Measurements from ENCODE around the gene ADD1. TPM values are rescaled to one million over a fixed set of nuclear protein-coding genes. Genes with fewer than 3 reads are reported as not detected.

ADD1 gene
- total and polyA plus RNA-seq, 2 of the 13 experiments (the other 11 are each of a cell fraction or from before 2014, with no cell fraction given), result 73.9 to 122 TPM

GRCh38 chr4:2963175-2963965 is 119.7 kb downstream of the ADD1 start, which contains the start of the genes GRK4 and NOP14 (continued):
- no peak; the same call in 1 of the 2 replicates for TF ChIP-seq ZNF513 (CRISPR knock-in tag; conservative IDR thresholded peaks at IDR 0.05)
- TF ChIP-seq NR0B2 (CRISPR knock-in tag; IDR thresholded peaks at IDR 0.05), result peak; percentile 98
- no peak for TF ChIP-seq NR2F1 (CRISPR knock-in tag; IDR thresholded peaks at IDR 0.05)
- peak; percentile 79; the same call in 1 of the 2 replicates for TF ChIP-seq SNAPC2 (CRISPR knock-in tag; IDR thresholded peaks at IDR 0.05)
- TF ChIP-seq ZNF879 (CRISPR knock-in tag; IDR thresholded peaks at IDR 0.05), result no peak; the same call in 1 of the 2 replicates
- TF ChIP-seq ZNF550 (CRISPR knock-in tag; IDR thresholded peaks at IDR 0.05; ENCODE audit: borderline replicate concordance), result no peak
- no peak for TF ChIP-seq E2F2 (CRISPR knock-in tag; IDR thresholded peaks at IDR 0.05; ENCODE audit: borderline replicate concordance)
- no peak for TF ChIP-seq ETV6 (CRISPR knock-in tag; conservative IDR thresholded peaks at IDR 0.05)
- TF ChIP-seq ZFP36L2 (CRISPR knock-in tag; IDR thresholded peaks at IDR 0.05), result no peak
- peak; percentile 96 for TF ChIP-seq SALL1 (CRISPR knock-in tag; IDR thresholded peaks at IDR 0.05)
- TF ChIP-seq SRY (CRISPR knock-in tag; IDR thresholded peaks at IDR 0.05), result peak; percentile 35; the same call in 1 of the 2 replicates
- peak; percentile 73; the same call in 1 of the 2 replicates for TF ChIP-seq ZNF546 (CRISPR knock-in tag; conservative IDR thresholded peaks at IDR 0.05)
- TF ChIP-seq LCORL (IDR thresholded peaks at IDR 0.05), result no peak
- TF ChIP-seq LCORL (CRISPR knock-in tag; IDR thresholded peaks at IDR 0.05), result peak; percentile 85
- TF ChIP-seq KLF16 (CRISPR knock-in tag; IDR thresholded peaks at IDR 0.05), result peak; percentile 60 to 97; a peak in 3 of 4 replicates
- TF ChIP-seq ZNF337 (CRISPR knock-in tag; IDR thresholded peaks at IDR 0.05; ENCODE audit: borderline replicate concordance, low read depth), result peak; percentile 57; the same call in 1 of the 2 replicates
- peak; percentile 73; the same call in 1 of the 2 replicates for TF ChIP-seq CERS6 (CRISPR knock-in tag; IDR thresholded peaks at IDR 0.05)
- peak; percentile 87 for TF ChIP-seq ZNF414 (CRISPR knock-in tag; IDR thresholded peaks at IDR 0.05)
- TF ChIP-seq PCBP2 (optimal IDR thresholded peaks at IDR 0.05; ENCODE audit: low read depth, low read length, poor library complexity, severe bottlenecking), result no peak
- peak; percentile 90 for TF ChIP-seq ZSCAN25 (CRISPR knock-in tag; IDR thresholded peaks at IDR 0.05)
- no peak for TF ChIP-seq ZNF781 (CRISPR knock-in tag; IDR thresholded peaks at IDR 0.05; ENCODE audit: borderline replicate concordance, not compliant biosample characterization)
- TF ChIP-seq ZNF749 (CRISPR knock-in tag; IDR thresholded peaks at IDR 0.05; ENCODE audit: borderline replicate concordance), result 0 out of 2 replicates have a peak, but pooled peaks have one; percentile 78
- no peak for TF ChIP-seq NFE2L2 (IDR thresholded peaks at IDR 0.05; ENCODE audit: low read length)
- TF ChIP-seq ZNF670 (CRISPR knock-in tag; IDR thresholded peaks at IDR 0.05; ENCODE audit: borderline replicate concordance), result 0 out of 2 replicates have a peak, but pooled peaks have one; percentile 82
- TF ChIP-seq ATAD3A (CRISPR knock-in tag; IDR thresholded peaks at IDR 0.05), result no peak
